DOHH2 (cell line): ENCODE measurements around the gene TMEM176B.

Source experiments
- H3F3A ChIP-seq: fragments of 200-600 bp; sonication (generic), shearing (Covaris generic); 2 replicates; pipeline ENCODE4 v1.6.0; 2016; ENCODE audit warnings: antibody characterized with exemption, mild to moderate bottlenecking; ENCODE audit not compliant: control insufficient read depth, insufficient read depth
- H3K27ac ChIP-seq: fragments of 200-600 bp; sonication (generic); 2 replicates; pipeline ENCODE4 v1.5.1; 2014; ENCODE audit warnings: low read depth, mild to moderate bottlenecking, low read length, moderate library complexity
- H3K27me3 ChIP-seq: fragments of 200-600 bp; sonication (generic); 2 replicates; pipeline ENCODE4 v1.6.1; 2014; ENCODE audit warnings: mild to moderate bottlenecking, low read length, mixed read lengths; ENCODE audit not compliant: control insufficient read depth
- H3K36me3 ChIP-seq: fragments of 200-600 bp; sonication (generic); 2 replicates; pipeline ENCODE4 v1.6.1; 2014; ENCODE audit warnings: mild to moderate bottlenecking, low read length, moderate library complexity, mixed read lengths; ENCODE audit not compliant: control insufficient read depth
- H3K4me1 ChIP-seq: fragments of 200-600 bp; sonication (generic); 2 replicates; pipeline ENCODE4 v1.6.1; 2014; ENCODE audit warnings: mild to moderate bottlenecking, low read length, mixed read lengths; ENCODE audit not compliant: control insufficient read depth
- H3K4me2 ChIP-seq: fragments of 200-600 bp; sonication (generic); 2 replicates; pipeline ENCODE4 v1.6.0; 2014; ENCODE audit warnings: mild to moderate bottlenecking, low read length, moderate library complexity
- H3K4me3 ChIP-seq: fragments of 200-600 bp; sonication (generic); 2 replicates; pipeline ENCODE4 v1.5.1; 2014; ENCODE audit warnings: mild to moderate bottlenecking, low read length, mixed read lengths
- H3K79me2 ChIP-seq: fragments of 200-600 bp; sonication (generic); 2 replicates; pipeline ENCODE4 v1.6.1; 2014; ENCODE audit warnings: mild to moderate bottlenecking, low read length, mixed read lengths; ENCODE audit not compliant: control insufficient read depth
- H3K9me2 ChIP-seq: fragments of 200-600 bp; sonication (generic); replicated peaks from 2 replicates; pipeline ENCODE4 v1.6.1; 2014; ENCODE audit warnings: mild to moderate bottlenecking, low read length, mixed read lengths; ENCODE audit not compliant: control insufficient read depth
- H3K9me3 ChIP-seq: fragments of 200-600 bp; sonication (generic); 2 replicates; pipeline ENCODE4 v1.6.1; 2014; ENCODE audit warnings: antibody characterized with exemption, low read length, mixed read lengths; ENCODE audit not compliant: control insufficient read depth, insufficient read depth
- H4K20me1 ChIP-seq: fragments of 200-600 bp; sonication (generic); 2 replicates; pipeline ENCODE4 v1.6.0; 2014; ENCODE audit warnings: low read depth, mild to moderate bottlenecking, antibody characterized with exemption, low read length, moderate library complexity; ENCODE audit not compliant: control insufficient read depth, insufficient read depth
- CTCF ChIP-seq: fragments of 200-600 bp; sonication (generic); IDR thresholded peaks from one replicate; pipeline ENCODE4 v1.5.1; 2014; ENCODE audit warnings: antibody characterized with exemption, mild to moderate bottlenecking, low read depth, low read length; ENCODE audit not compliant: poor library complexity, severe bottlenecking
- EZH2phosphoT487 ChIP-seq: fragments of 200-600 bp; sonication (generic); IDR thresholded peaks from 2 replicates; pipeline ENCODE4 v1.6.1; 2017; ENCODE audit warnings: borderline replicate concordance, mild to moderate bottlenecking, antibody characterized with exemption, low read length, moderate library complexity, mixed read lengths

The TMEM176B gene

GRCh38 chr7:150790416-150791075, 9.6 kb downstream of the TMEM176B start:
- Histone ChIP-seq H3F3A (no peaks in the 10 kb centered on the region), H4K20me1 (no peaks in the 10 kb centered on the region), H3K36me3 (no peaks in the 10 kb centered on the region), H3K4me1 (peaks cover 8% of the 10 kb centered on the region), H3K27ac (no peak overlapping the region), H3K79me2 (no peaks in the 10 kb centered on the region), H3K9me2 (no peaks in the 10 kb centered on the region), H3K27me3 (peaks cover 20% of the 10 kb centered on the region), H3K4me2 (no peak overlapping the region), H3K4me3 (no peak overlapping the region), H3K9me3 (no peaks in the 10 kb centered on the region)
- no peak for TF ChIP-seq EZH2phosphoT487
- TF ChIP-seq CTCF, result no peak

- TF ChIP-seq EZH2phosphoT487 (no peak), CTCF (no peak)
- Histone ChIP-seq H3K79me2 (no peaks in the 10 kb centered on the region), H3K9me2 (no peaks in the 10 kb centered on the region), H3K4me1 (peaks cover 8% of the 10 kb centered on the region), H3K4me3 (no peak overlapping the region), H3K27ac (no peak overlapping the region), H3F3A (no peaks in the 10 kb centered on the region), H3K36me3 (no peaks in the 10 kb centered on the region), H4K20me1 (no peaks in the 10 kb centered on the region), H3K9me3 (no peaks in the 10 kb centered on the region), H3K27me3 (peaks cover 24% of the 10 kb centered on the region), H3K4me2 (no peak overlapping the region)
Measured at GRCh38 chr7:150788474-150789269, 11.5 kb downstream of the TMEM176B start.

GRCh38 chr7:150787321-150788281, 12.6 kb downstream of the TMEM176B start:
- Histone ChIP-seq H4K20me1 (no peaks in the 10 kb centered on the region), H3K79me2 (no peaks in the 10 kb centered on the region), H3F3A (no peaks in the 10 kb centered on the region), H3K27me3 (peaks cover 16% of the 10 kb centered on the region), H3K9me3 (no peaks in the 10 kb centered on the region), H3K4me3 (no peak overlapping the region), H3K4me2 (peak overlapping the region; percentile 2; the same call in 1 of the 2 replicates), H3K4me1 (peaks cover 8% of the 10 kb centered on the region), H3K27ac (no peak overlapping the region), H3K9me2 (no peaks in the 10 kb centered on the region), H3K36me3 (no peaks in the 10 kb centered on the region)
- TF ChIP-seq EZH2phosphoT487 (no peak), CTCF (no peak)
